ENCODE measurements around the gene SMPD1.

Gene SMPD1

GRCh38 chr11:6402561-6402981, 12.3 kb downstream of the SMPD1 start:
- H3K4me3 ChIP-seq (ENCODE audit: low read length): no peak overlapping the region

GRCh38 chr11:6403539-6403938, 13.3 kb downstream of the SMPD1 start:
- H3K4me1 ChIP-seq (ENCODE audit: low read length): peaks cover 9% of the 10 kb centered on the region
- no peak overlapping the region for H3K4me3 ChIP-seq (ENCODE audit: low read length)
- no peak overlapping the region for H3K27ac ChIP-seq (ENCODE audit: low read length)
- no peaks in the 10 kb centered on the region for H4K20me1 ChIP-seq (ENCODE audit: insufficient read depth, low read length)
- TF ChIP-seq, protein P1, sequence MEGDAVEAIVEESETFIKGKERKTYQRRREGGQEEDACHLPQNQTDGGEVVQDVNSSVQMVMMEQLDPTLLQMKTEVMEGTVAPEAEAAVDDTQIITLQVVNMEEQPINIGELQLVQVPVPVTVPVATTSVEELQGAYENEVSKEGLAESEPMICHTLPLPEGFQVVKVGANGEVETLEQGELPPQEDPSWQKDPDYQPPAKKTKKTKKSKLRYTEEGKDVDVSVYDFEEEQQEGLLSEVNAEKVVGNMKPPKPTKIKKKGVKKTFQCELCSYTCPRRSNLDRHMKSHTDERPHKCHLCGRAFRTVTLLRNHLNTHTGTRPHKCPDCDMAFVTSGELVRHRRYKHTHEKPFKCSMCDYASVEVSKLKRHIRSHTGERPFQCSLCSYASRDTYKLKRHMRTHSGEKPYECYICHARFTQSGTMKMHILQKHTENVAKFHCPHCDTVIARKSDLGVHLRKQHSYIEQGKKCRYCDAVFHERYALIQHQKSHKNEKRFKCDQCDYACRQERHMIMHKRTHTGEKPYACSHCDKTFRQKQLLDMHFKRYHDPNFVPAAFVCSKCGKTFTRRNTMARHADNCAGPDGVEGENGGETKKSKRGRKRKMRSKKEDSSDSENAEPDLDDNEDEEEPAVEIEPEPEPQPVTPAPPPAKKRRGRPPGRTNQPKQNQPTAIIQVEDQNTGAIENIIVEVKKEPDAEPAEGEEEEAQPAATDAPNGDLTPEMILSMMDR (IDR thresholded peaks at IDR 0.05; ENCODE audit: low read length): no peak
- TF ChIP-seq EZH2phosphoT487 (IDR thresholded peaks at IDR 0.05; ENCODE audit: low read length) (no peak), EZH2 (optimal IDR thresholded peaks at IDR 0.05; ENCODE audit: low read depth, low read length) (no peak)
- no peaks in the 10 kb centered on the region for H3K9me2 ChIP-seq (replicated peaks; ENCODE audit: insufficient read depth, low read length)
- DNase-seq: no peak
- H3K9ac ChIP-seq (ENCODE audit: low read length): no peak overlapping the region
- no peaks in the 10 kb centered on the region for H3K9me3 ChIP-seq (replicated peaks; ENCODE audit: insufficient read depth, low read length)
- H3K4me2 ChIP-seq (ENCODE audit: low read depth, low read length): no peak overlapping the region
- H3K79me2 ChIP-seq (ENCODE audit: low read length): no peaks in the 10 kb centered on the region
- no peak overlapping the region for H2AFZ ChIP-seq (ENCODE audit: low read length)
- H3F3A ChIP-seq (ENCODE audit: insufficient read depth, low read length): no peaks in the 10 kb centered on the region
- H3K36me3 ChIP-seq (replicated peaks; ENCODE audit: insufficient read depth, low read length): no peaks in the 10 kb centered on the region
- H3K27me3 ChIP-seq (replicated peaks; ENCODE audit: insufficient read depth, low read length): no peaks in the 10 kb centered on the region

More at GRCh38 chr11:6402561-6402981, 12.3 kb downstream of the SMPD1 start:
- no peaks in the 10 kb centered on the region for H3K79me2 ChIP-seq (ENCODE audit: low read length)
- H3K4me2 ChIP-seq (ENCODE audit: low read depth, low read length): peak overlapping the region; percentile 10; the same call in 1 of the 2 replicates
- H3F3A ChIP-seq (ENCODE audit: insufficient read depth, low read length): no peaks in the 10 kb centered on the region
- no peak overlapping the region for H3K27ac ChIP-seq (ENCODE audit: low read length)
- no peaks in the 10 kb centered on the region for H3K27me3 ChIP-seq (replicated peaks; ENCODE audit: insufficient read depth, low read length)
- TF ChIP-seq, protein P1 (IDR thresholded peaks at IDR 0.05; ENCODE audit: low read length): no peak
- peak; percentile 54 for DNase-seq
- 0 out of 2 replicates have a peak overlapping the region, but pooled peaks have one; percentile 7 for H2AFZ ChIP-seq (ENCODE audit: low read length)
- H3K36me3 ChIP-seq (replicated peaks; ENCODE audit: insufficient read depth, low read length): no peaks in the 10 kb centered on the region
- H3K9ac ChIP-seq (ENCODE audit: low read length): no peak overlapping the region
- no peaks in the 10 kb centered on the region for H3K9me3 ChIP-seq (replicated peaks; ENCODE audit: insufficient read depth, low read length)
- H3K4me1 ChIP-seq (ENCODE audit: low read length): peaks cover 9% of the 10 kb centered on the region
- H4K20me1 ChIP-seq (ENCODE audit: insufficient read depth, low read length): no peaks in the 10 kb centered on the region
- no peaks in the 10 kb centered on the region for H3K9me2 ChIP-seq (replicated peaks; ENCODE audit: insufficient read depth, low read length)

DNA sequence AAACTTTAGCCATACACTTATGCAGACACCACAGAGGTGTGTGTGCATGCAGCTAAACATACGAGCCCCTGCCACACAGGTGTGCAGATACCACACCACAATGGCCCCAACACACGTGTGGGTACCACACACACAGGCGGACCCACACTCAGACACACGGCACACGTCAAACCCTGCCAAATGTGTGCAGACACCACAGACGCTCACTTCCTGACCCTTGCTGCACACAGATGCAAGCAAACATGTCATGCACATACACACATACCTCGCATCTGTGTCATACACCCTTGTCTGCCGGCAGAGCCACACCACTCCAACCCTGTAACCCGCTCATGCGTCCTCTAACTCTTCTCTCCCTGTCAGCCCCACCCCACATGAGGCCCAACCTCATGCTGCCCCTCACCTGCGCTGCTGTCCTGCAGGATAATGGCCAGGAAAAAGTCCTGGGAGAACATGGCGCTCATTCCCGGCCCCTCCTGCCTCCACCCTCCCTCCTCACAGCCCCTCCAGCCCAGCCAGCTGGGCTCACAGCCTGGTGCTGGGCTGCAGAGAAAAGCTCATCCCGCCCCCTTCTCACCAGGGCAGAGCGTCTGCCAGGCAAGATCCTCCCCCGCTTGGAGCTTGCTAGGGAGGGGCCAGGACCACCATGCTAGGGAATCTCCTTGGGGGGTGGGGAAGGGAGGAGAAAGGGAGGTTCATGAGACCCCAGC, 14.2 kb downstream of the SMPD1 start:
- H3K4me2 ChIP-seq (ENCODE audit: low read depth, low read length): no peak overlapping the region
- H3K4me3 ChIP-seq (ENCODE audit: low read length): no peak overlapping the region
- H2AFZ ChIP-seq (ENCODE audit: low read length): no peak overlapping the region
- no peaks in the 10 kb centered on the region for H3K9me2 ChIP-seq (replicated peaks; ENCODE audit: insufficient read depth, low read length)
- H3F3A ChIP-seq (ENCODE audit: insufficient read depth, low read length): no peaks in the 10 kb centered on the region
- H3K27ac ChIP-seq (ENCODE audit: low read length): no peak overlapping the region
- peaks cover 9% of the 10 kb centered on the region for H3K4me1 ChIP-seq (ENCODE audit: low read length)
- no peaks in the 10 kb centered on the region for H3K79me2 ChIP-seq (ENCODE audit: low read length)
- no peak for DNase-seq
- H3K9ac ChIP-seq (ENCODE audit: low read length): no peak overlapping the region
- H3K27me3 ChIP-seq (replicated peaks; ENCODE audit: insufficient read depth, low read length): no peaks in the 10 kb centered on the region
- TF ChIP-seq, protein P1 (IDR thresholded peaks at IDR 0.05; ENCODE audit: low read length): no peak
- no peak for TF ChIP-seq EZH2phosphoT487 (IDR thresholded peaks at IDR 0.05; ENCODE audit: low read length)
- TF ChIP-seq EZH2 (optimal IDR thresholded peaks at IDR 0.05; ENCODE audit: low read depth, low read length): no peak
- no peaks in the 10 kb centered on the region for H4K20me1 ChIP-seq (ENCODE audit: insufficient read depth, low read length)
- H3K36me3 ChIP-seq (replicated peaks; ENCODE audit: insufficient read depth, low read length): no peaks in the 10 kb centered on the region
- no peaks in the 10 kb centered on the region for H3K9me3 ChIP-seq (replicated peaks; ENCODE audit: insufficient read depth, low read length)
